WTC11 (cell line): ENCODE results near the gene NRSN2. TPM values are rescaled to one million over a fixed set of nuclear protein-coding genes. Genes with fewer than 3 reads are reported as not detected.
"Not testable (repeated sequence)": the region's sequence is repeated elsewhere in the genome, so short reads cannot be mapped to it uniquely, and the experiment has no call there.

Experiments used
- ATAC-seq: fragments of 200-7000 bp; cut with Tn5 transposase; 2 replicates; pipeline ENCODE4 v1.10.0; 2021; ENCODE audit warnings: mild to moderate bottlenecking, moderate library complexity
- CTCF ChIA-PET: fragments of 300-600 bp; sonication (Branson Sonifier 250); formaldehyde crosslinking; loops from one replicate; lab custom pipeline; 2021; ENCODE audit warnings: antibody characterized with exemption; lab: Charles Lee
- POLR2A ChIA-PET: fragments of 350-600 bp; sonication (Branson Sonifier 250); formaldehyde crosslinking; loops from one replicate; lab custom pipeline; 2021; ENCODE audit warnings: antibody characterized with exemption; lab: Charles Lee
- DNase-seq: peaks from one replicate; pipeline ENCODE4 v3.0.0; 2021; ENCODE audit warnings: low spot score
- H3K27ac Mint-ChIP-seq: 2 replicates; pipeline ENCODE4 v1.8.0; 2021; ENCODE audit warnings: mixed read lengths
- H3K27me3 Mint-ChIP-seq: 2 replicates; pipeline ENCODE4 v1.8.0; 2021; ENCODE audit warnings: low read depth, mild to moderate bottlenecking, moderate library complexity, mixed read lengths
- H3K36me3 Mint-ChIP-seq: 2 replicates; pipeline ENCODE4 v1.8.0; 2021; ENCODE audit warnings: mixed read lengths
- H3K4me1 Mint-ChIP-seq: 2 replicates; pipeline ENCODE4 v1.8.0; 2022; ENCODE audit warnings: mixed read lengths
- H3K4me3 Mint-ChIP-seq: 2 replicates; pipeline ENCODE4 v1.8.0; 2021; ENCODE audit warnings: mild to moderate bottlenecking, moderate library complexity, mixed read lengths
- H3K9me3 Mint-ChIP-seq: 2 replicates; pipeline ENCODE4 v1.8.0; 2021; ENCODE audit warnings: mixed read lengths
- ARID4B ChIP-seq: sonication (generic); formaldehyde crosslinking; IDR thresholded peaks from 2 replicates; pipeline ENCODE4 v1.8.0; 2023; ENCODE audit warnings: missing genetic modification reagents, mild to moderate bottlenecking, borderline replicate concordance
- CBFB ChIP-seq: sonication (generic); formaldehyde crosslinking; IDR thresholded peaks from 2 replicates; pipeline ENCODE4 v1.8.1; 2022; ENCODE audit warnings: mild to moderate bottlenecking, low read depth, missing genetic modification reagents
- ELF4 ChIP-seq: sonication (generic); formaldehyde crosslinking; IDR thresholded peaks from 2 replicates; pipeline ENCODE4 v1.8.1; 2022; ENCODE audit warnings: low read depth, mild to moderate bottlenecking, moderate library complexity, missing genetic modification reagents
- FOXK1 ChIP-seq: sonication (generic); formaldehyde crosslinking; IDR thresholded peaks from 2 replicates; pipeline ENCODE4 v1.8.0; 2022; ENCODE audit warnings: mild to moderate bottlenecking, moderate library complexity, missing genetic modification reagents
- GABPB1 ChIP-seq: sonication (generic); formaldehyde crosslinking; IDR thresholded peaks from 2 replicates; pipeline ENCODE4 v1.8.1; 2023; ENCODE audit warnings: mild to moderate bottlenecking, missing genetic modification reagents
- MYBL2 ChIP-seq: sonication (generic); formaldehyde crosslinking; IDR thresholded peaks from 2 replicates; pipeline ENCODE4 v1.8.1; 2023; ENCODE audit warnings: mild to moderate bottlenecking, moderate library complexity, missing genetic modification reagents
- RELA ChIP-seq: sonication (generic); formaldehyde crosslinking; IDR thresholded peaks from 2 replicates; pipeline ENCODE4 v1.8.1; 2022; ENCODE audit warnings: missing genetic modification reagents, mild to moderate bottlenecking, borderline replicate concordance
- SMAD4 ChIP-seq: sonication (generic); formaldehyde crosslinking; IDR thresholded peaks from 2 replicates; pipeline ENCODE4 v1.8.0; 2022; ENCODE audit warnings: mild to moderate bottlenecking, missing genetic modification reagents
- TEAD4 ChIP-seq: sonication (generic); formaldehyde crosslinking; IDR thresholded peaks from 2 replicates; pipeline ENCODE4 v1.8.0; 2022; ENCODE audit warnings: mild to moderate bottlenecking, missing genetic modification reagents
- ZMAT4 ChIP-seq: fragments of 250-450 bp; sonication (Bioruptor Pico); IDR thresholded peaks from 2 replicates; pipeline ENCODE4 v1.9.0; 2021; ENCODE audit warnings: mild to moderate bottlenecking
- ZNF121 ChIP-seq: sonication (generic); formaldehyde crosslinking; IDR thresholded peaks from 2 replicates; pipeline ENCODE4 v1.8.0; 2023; ENCODE audit warnings: missing genetic modification reagents
- ZNF317 ChIP-seq: sonication (generic); formaldehyde crosslinking; IDR thresholded peaks from 2 replicates; pipeline ENCODE4 v1.8.1; 2023; ENCODE audit warnings: low read depth, mild to moderate bottlenecking, moderate library complexity, missing genetic modification reagents, borderline replicate concordance
- ZNF423 ChIP-seq: fragments of 250-450 bp; sonication (Bioruptor Pico); IDR thresholded peaks from 2 replicates; pipeline ENCODE4 v2.1.2; 2022; ENCODE audit warnings: mild to moderate bottlenecking, moderate library complexity
- ZNF671 ChIP-seq: fragments of 250-450 bp; sonication (Bioruptor Pico); IDR thresholded peaks from 2 replicates; pipeline ENCODE4 v1.8.0; 2021; ENCODE audit warnings: mild to moderate bottlenecking
- total RNA-seq: library from RNA; stranded (reverse); gene quantifications from 3 replicates; pipeline ENCODE4 v1.2.3, GENCODE V29; 2021
- TF ChIP-seq, protein P1 (sequence below): sonication (generic); formaldehyde crosslinking; IDR thresholded peaks from 2 replicates; pipeline ENCODE4 v1.8.1; 2022; ENCODE audit warnings: mild to moderate bottlenecking, missing genetic modification reagents, moderate library complexity, borderline replicate concordance
- TF ChIP-seq, protein P2 (sequence below): sonication (generic); formaldehyde crosslinking; IDR thresholded peaks from 2 replicates; pipeline ENCODE4 v1.8.1; 2023; ENCODE audit warnings: mild to moderate bottlenecking, missing genetic modification reagents, moderate library complexity
- TF ChIP-seq, protein P3 (sequence below): sonication (generic); formaldehyde crosslinking; IDR thresholded peaks from 2 replicates; pipeline ENCODE4 v1.8.1; 2023; ENCODE audit warnings: mild to moderate bottlenecking, missing genetic modification reagents

Gene NRSN2
- total RNA-seq, 1 experiment from 2014 or later, result 23.0 TPM

- not testable (repeated sequence) for H3K9me3 Mint-ChIP-seq, H3K27me3 Mint-ChIP-seq
- peak; percentile 80; the same call in 1 of the 2 replicates for TF ChIP-seq ZNF121 (CRISPR knock-in tag)
- TF ChIP-seq, all 79 proteins: peak for 1; not testable (repeated sequence) for 78
- DNase-seq, POLR2A ChIA-PET, H3K27ac Mint-ChIP-seq, H3K4me1 Mint-ChIP-seq, H3K4me3 Mint-ChIP-seq, ATAC-seq: not testable (repeated sequence)
- H3K36me3 Mint-ChIP-seq, result peaks cover 13% of the 10 kb centered on the region; the same call in 1 of the 2 replicates
- CTCF ChIA-PET, result interaction anchor here (0.9 kb wide), 1 partner anchor 38 kb away, joined by 3 read pairs; no protein-coding TSS in a partner anchor
These were observed 46.4 kb downstream of the NRSN2 start for GRCh38 chr20:393296-393695.

DNA sequence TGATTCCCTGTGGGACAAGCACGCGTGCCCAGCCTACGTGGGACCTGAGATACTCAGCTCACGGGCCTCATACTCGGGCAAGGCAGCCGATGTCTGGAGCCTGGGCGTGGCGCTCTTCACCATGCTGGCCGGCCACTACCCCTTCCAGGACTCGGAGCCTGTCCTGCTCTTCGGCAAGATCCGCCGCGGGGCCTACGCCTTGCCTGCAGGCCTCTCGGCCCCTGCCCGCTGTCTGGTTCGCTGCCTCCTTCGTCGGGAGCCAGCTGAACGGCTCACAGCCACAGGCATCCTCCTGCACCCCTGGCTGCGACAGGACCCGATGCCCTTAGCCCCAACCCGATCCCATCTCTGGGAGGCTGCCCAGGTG lies 49.3 kb downstream of the NRSN2 start:
- Mint-ChIP-seq H3K9me3 (no peaks in the 10 kb centered on the region), H3K36me3 (peaks cover 10% of the 10 kb centered on the region), H3K27ac (no peak overlapping the region), H3K4me3 (no peak overlapping the region), H3K4me1 (peaks cover 14% of the 10 kb centered on the region), H3K27me3 (no peaks in the 10 kb centered on the region)
- no peak for DNase-seq
- no peak for TF ChIP-seq FOXK1 (CRISPR knock-in tag)
- CTCF ChIA-PET, result no interaction called here
- POLR2A ChIA-PET, result interaction anchor here (0.6 to 1.2 kb wide), 3 partner anchors 10 to 123 kb away, joined by 3 to 6 read pairs (median 4); no protein-coding TSS in a partner anchor
- ATAC-seq, result no peak

- TF ChIP-seq MYBL2 (CRISPR knock-in tag) (no peak), GABPB1 (CRISPR knock-in tag) (peak; percentile 89; the same call in 1 of the 2 replicates), SMAD4 (no peak), RELA (CRISPR knock-in tag) (no peak), ARID4B (no peak)
- TF ChIP-seq, protein P1, sequence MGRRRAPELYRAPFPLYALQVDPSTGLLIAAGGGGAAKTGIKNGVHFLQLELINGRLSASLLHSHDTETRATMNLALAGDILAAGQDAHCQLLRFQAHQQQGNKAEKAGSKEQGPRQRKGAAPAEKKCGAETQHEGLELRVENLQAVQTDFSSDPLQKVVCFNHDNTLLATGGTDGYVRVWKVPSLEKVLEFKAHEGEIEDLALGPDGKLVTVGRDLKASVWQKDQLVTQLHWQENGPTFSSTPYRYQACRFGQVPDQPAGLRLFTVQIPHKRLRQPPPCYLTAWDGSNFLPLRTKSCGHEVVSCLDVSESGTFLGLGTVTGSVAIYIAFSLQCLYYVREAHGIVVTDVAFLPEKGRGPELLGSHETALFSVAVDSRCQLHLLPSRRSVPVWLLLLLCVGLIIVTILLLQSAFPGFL, result peak; percentile 15; the same call in 1 of the 2 replicates
- TF ChIP-seq, protein P2, sequence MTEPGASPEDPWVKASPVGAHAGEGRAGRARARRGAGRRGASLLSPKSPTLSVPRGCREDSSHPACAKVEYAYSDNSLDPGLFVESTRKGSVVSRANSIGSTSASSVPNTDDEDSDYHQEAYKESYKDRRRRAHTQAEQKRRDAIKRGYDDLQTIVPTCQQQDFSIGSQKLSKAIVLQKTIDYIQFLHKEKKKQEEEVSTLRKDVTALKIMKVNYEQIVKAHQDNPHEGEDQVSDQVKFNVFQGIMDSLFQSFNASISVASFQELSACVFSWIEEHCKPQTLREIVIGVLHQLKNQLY, result no peak
- CTCF ChIA-PET, result no interaction called here
- POLR2A ChIA-PET, result interaction anchor here (0.6 to 0.8 kb wide), 2 partner anchors 11 to 122 kb away, joined by 3 to 6 read pairs; no protein-coding TSS in a partner anchor
- H3K9me3 Mint-ChIP-seq, result no peaks in the 10 kb centered on the region
- H3K36me3 Mint-ChIP-seq, result peaks cover 7% of the 10 kb centered on the region
- no peak overlapping the region for H3K27ac Mint-ChIP-seq
- H3K4me1 Mint-ChIP-seq, result peaks cover 14% of the 10 kb centered on the region
- no peak overlapping the region for H3K4me3 Mint-ChIP-seq
- H3K27me3 Mint-ChIP-seq, result no peaks in the 10 kb centered on the region
- ATAC-seq (no peak), DNase-seq (no peak)
These were observed 49.9 kb downstream of the NRSN2 start for GRCh38 chr20:396619-397431.

- Mint-ChIP-seq H3K27me3 (no peaks in the 10 kb centered on the region), H3K36me3 (peaks cover 7% of the 10 kb centered on the region), H3K4me1 (peaks cover 14% of the 10 kb centered on the region), H3K4me3 (no peak overlapping the region), H3K9me3 (no peaks in the 10 kb centered on the region), H3K27ac (no peak overlapping the region)
- CTCF ChIA-PET, result interaction anchor here (1.1 kb wide), 1 partner anchor 34 kb away, joined by 7 read pairs; no protein-coding TSS in a partner anchor
- DNase-seq, result no peak
- POLR2A ChIA-PET, result interaction anchor here (1.0 to 1.1 kb wide), 2 partner anchors 10 to 73 kb away, joined by 4 to 5 read pairs; no protein-coding TSS in a partner anchor
- ATAC-seq, result no peak
- TF ChIP-seq ZNF423 (CRISPR knock-in tag) (no peak), ZNF671 (CRISPR knock-in tag) (no peak), ELF4 (CRISPR knock-in tag) (no peak), ZMAT4 (CRISPR knock-in tag) (no peak), ZNF317 (CRISPR knock-in tag) (no peak), CBFB (CRISPR knock-in tag) (no peak), FOXK1 (CRISPR knock-in tag) (no peak), TEAD4 (no peak)
- TF ChIP-seq, protein P3, sequence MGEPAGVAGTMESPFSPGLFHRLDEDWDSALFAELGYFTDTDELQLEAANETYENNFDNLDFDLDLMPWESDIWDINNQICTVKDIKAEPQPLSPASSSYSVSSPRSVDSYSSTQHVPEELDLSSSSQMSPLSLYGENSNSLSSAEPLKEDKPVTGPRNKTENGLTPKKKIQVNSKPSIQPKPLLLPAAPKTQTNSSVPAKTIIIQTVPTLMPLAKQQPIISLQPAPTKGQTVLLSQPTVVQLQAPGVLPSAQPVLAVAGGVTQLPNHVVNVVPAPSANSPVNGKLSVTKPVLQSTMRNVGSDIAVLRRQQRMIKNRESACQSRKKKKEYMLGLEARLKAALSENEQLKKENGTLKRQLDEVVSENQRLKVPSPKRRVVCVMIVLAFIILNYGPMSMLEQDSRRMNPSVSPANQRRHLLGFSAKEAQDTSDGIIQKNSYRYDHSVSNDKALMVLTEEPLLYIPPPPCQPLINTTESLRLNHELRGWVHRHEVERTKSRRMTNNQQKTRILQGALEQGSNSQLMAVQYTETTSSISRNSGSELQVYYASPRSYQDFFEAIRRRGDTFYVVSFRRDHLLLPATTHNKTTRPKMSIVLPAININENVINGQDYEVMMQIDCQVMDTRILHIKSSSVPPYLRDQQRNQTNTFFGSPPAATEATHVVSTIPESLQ (CRISPR knock-in tag), result no peak
These were observed 50.7 kb downstream of the NRSN2 start for GRCh38 chr20:397432-398237.
